HG03558 (cell line): ENCODE results near the gene FRAS1.

Experiments
- ATAC-seq: cut with Tn5 transposase; IDR thresholded peaks from one replicate; pipeline ENCODE4 v1.9.1; 2021; ENCODE audit warnings: moderate number of reproducible peaks; ENCODE audit not compliant: unreplicated experiment; ENCODE audit errors: extremely low read depth

The FRAS1 gene

GRCh38 chr4:78056265-78057129, 626 bp upstream of the FRAS1 start:
- ATAC-seq, result peak; percentile 51

GRCh38 chr4:78057600-78058550, 752 bp downstream of the FRAS1 start:
- ATAC-seq, result no peak

- no peak for ATAC-seq
These were observed 1.7 kb downstream of the FRAS1 start for GRCh38 chr4:78058591-78059523.

- ATAC-seq, result no peak
These were observed 2.4 kb downstream of the FRAS1 start for GRCh38 chr4:78059524-78059889.

- no peak for ATAC-seq
These were observed 2.8 kb downstream of the FRAS1 start for GRCh38 chr4:78059938-78060337.

- ATAC-seq, result no peak
These were observed 4.9 kb downstream of the FRAS1 start for GRCh38 chr4:78061939-78062570.

GRCh38 chr4:78065508-78066192, 8.5 kb downstream of the FRAS1 start:
- ATAC-seq, result no peak

- no peak for ATAC-seq
These were observed 11.4 kb downstream of the FRAS1 start for GRCh38 chr4:78068481-78068880.

GRCh38 chr4:78069319-78069718, 12.2 kb downstream of the FRAS1 start:
- no peak for ATAC-seq

GRCh38 chr4:78069859-78070258, 12.7 kb downstream of the FRAS1 start:
- no peak for ATAC-seq

- no peak for ATAC-seq
These were observed 13.7 kb downstream of the FRAS1 start for GRCh38 chr4:78070731-78071282.

GRCh38 chr4:78074759-78075158, 17.6 kb downstream of the FRAS1 start:
- no peak for ATAC-seq

- no peak for ATAC-seq
These were observed 18.9 kb downstream of the FRAS1 start for GRCh38 chr4:78075986-78076385.

- no peak for ATAC-seq
These were observed 21.0 kb downstream of the FRAS1 start for GRCh38 chr4:78078101-78078500.

GRCh38 chr4:78079726-78080430, 22.8 kb downstream of the FRAS1 start:
- ATAC-seq, result no peak

GRCh38 chr4:78081541-78081940, 24.4 kb downstream of the FRAS1 start:
- ATAC-seq, result no peak

- ATAC-seq, result no peak
These were observed 25.9 kb downstream of the FRAS1 start for GRCh38 chr4:78083035-78083434.

- no peak for ATAC-seq
These were observed 34.4 kb downstream of the FRAS1 start for GRCh38 chr4:78091534-78091933.
